IMR-90 (cell line): ENCODE results near the gene BAHD1. TPM values are rescaled to one million over a fixed set of nuclear protein-coding genes. Genes with fewer than 3 reads are reported as not detected.

ENCODE experiments used
- ATAC-seq: fragments of 200-7000 bp; cut with Tn5 transposase; 2 replicates; pipeline ENCODE4 v1.9.1; 2020; ENCODE audit warnings: low read depth, mild to moderate bottlenecking, moderate library complexity
- BruUV-seq: library from RNA; stranded (reverse); fragments of 400-500 nt; replicated peaks from 2 replicates; lab custom pipeline; 2021; lab: Mats Ljungman, UMichigan
- CTCF ChIA-PET: fragments of 300-600 bp; formaldehyde crosslinking; extraction: SDS; loops from one replicate; lab custom pipeline; 2021; ENCODE audit warnings: antibody characterized with exemption; lab: Yijun Ruan, JAX
- POLR2A ChIA-PET: fragments of 300-600 bp; sonication (Branson Sonifier 250); formaldehyde crosslinking; loops from one replicate; lab custom pipeline; 2022; ENCODE audit warnings: antibody characterized with exemption; ENCODE audit not compliant: unreplicated experiment; lab: Charles Lee
- DNase-seq: peaks from one replicate; pipeline ENCODE4 v3.0.0; 2013
- H2AFZ ChIP-seq: replicated peaks from 2 replicates; pipeline ENCODE3; 2013; ENCODE audit warnings: low read length, mild to moderate bottlenecking; ENCODE audit not compliant: poor library complexity
- H2AK5ac ChIP-seq: 2 replicates; pipeline ENCODE4 v1.6.1; 2013; ENCODE audit warnings: low read depth, low read length, inconsistent platforms
- H2AK9ac ChIP-seq: replicated peaks from 2 replicates; pipeline ENCODE3; 2013; ENCODE audit warnings: mild to moderate bottlenecking, low read depth, low read length, moderate library complexity; ENCODE audit not compliant: poor library complexity
- H2BK120ac ChIP-seq: 2 replicates; pipeline ENCODE4 v1.6.1; 2013; ENCODE audit warnings: low read depth, low read length, inconsistent platforms
- H2BK15ac ChIP-seq: 3 replicates; pipeline ENCODE4 v1.6.1; 2013; ENCODE audit warnings: low read depth, low read length, inconsistent platforms
- H2BK20ac ChIP-seq: 2 replicates; pipeline ENCODE4 v1.6.1; 2013; ENCODE audit warnings: low read depth, mild to moderate bottlenecking, inconsistent platforms, low read length, moderate library complexity
- H2BK5ac ChIP-seq: 2 replicates; pipeline ENCODE4 v1.6.1; 2013; ENCODE audit warnings: mild to moderate bottlenecking, low read depth, low read length, inconsistent platforms; ENCODE audit not compliant: poor library complexity, severe bottlenecking
- H3K14ac ChIP-seq: replicated peaks from 2 replicates; pipeline ENCODE4 v1.6.1; 2013; ENCODE audit warnings: low read depth, low read length, inconsistent platforms
- H3K18ac ChIP-seq: 2 replicates; pipeline ENCODE4 v1.6.1; 2013; ENCODE audit warnings: low read depth, low read length, control low read depth
- H3K23ac ChIP-seq: 2 replicates; pipeline ENCODE4 v1.6.1; 2013; ENCODE audit warnings: low read depth, low read length, inconsistent platforms
- H3K27ac ChIP-seq: 2 replicates; pipeline ENCODE4 v1.5.1; 2013; ENCODE audit warnings: mild to moderate bottlenecking, control low read depth, low read length; ENCODE audit not compliant: insufficient read depth
- H3K27me3 ChIP-seq: 2 replicates; pipeline ENCODE4 v1.6.1; 2013; ENCODE audit warnings: low read length; ENCODE audit not compliant: control insufficient read depth, insufficient read depth
- H3K36me3 ChIP-seq: 2 replicates; pipeline ENCODE4 v1.6.1; 2013; ENCODE audit warnings: low read length, mixed read lengths; ENCODE audit not compliant: control insufficient read depth, insufficient read depth
- H3K4ac ChIP-seq: 2 replicates; pipeline ENCODE4 v1.6.1; 2013; ENCODE audit warnings: low read depth, low read length, inconsistent platforms
- H3K4me1 ChIP-seq: 2 replicates; pipeline ENCODE4 v1.6.1; 2013; ENCODE audit warnings: low read length, mixed read lengths; ENCODE audit not compliant: control insufficient read depth, insufficient read depth
- H3K4me2 ChIP-seq: 2 replicates; pipeline ENCODE4 v1.6.1; 2013; ENCODE audit warnings: low read depth, mild to moderate bottlenecking, control low read depth, low read length, moderate library complexity
- H3K4me3 ChIP-seq: 2 replicates; pipeline ENCODE4 v1.5.1; 2013; ENCODE audit warnings: low read depth, mild to moderate bottlenecking, control low read depth, low read length, moderate library complexity; ENCODE audit not compliant: insufficient read depth
- H3K56ac ChIP-seq: 2 replicates; pipeline ENCODE4 v1.6.1; 2013; ENCODE audit warnings: low read length, inconsistent platforms; ENCODE audit not compliant: insufficient read depth; ENCODE audit errors: extremely low read depth
- H3K79me1 ChIP-seq, 2 experiments: 2 replicates each; pipeline ENCODE4 v1.6.1; 2013; ENCODE audit warnings: low read length in 2 of 2, inconsistent platforms in 1 of 2, low read depth in 1 of 2
- H3K9ac ChIP-seq: 2 replicates; pipeline ENCODE4 v1.6.1; 2013; ENCODE audit warnings: low read depth, low read length, control low read depth
- H3K9me1 ChIP-seq: 2 replicates; pipeline ENCODE4 v1.6.1; 2013; ENCODE audit warnings: low read length, inconsistent platforms; ENCODE audit not compliant: insufficient read depth
- H3K9me3 ChIP-seq: 2 replicates; pipeline ENCODE4 v1.6.1; 2013; ENCODE audit warnings: low read length; ENCODE audit not compliant: control insufficient read depth, insufficient read depth
- H4K20me1 ChIP-seq: 2 replicates; pipeline ENCODE4 v1.6.1; 2013; ENCODE audit warnings: low read length, inconsistent platforms; ENCODE audit not compliant: insufficient read depth
- H4K5ac ChIP-seq: 2 replicates; pipeline ENCODE4 v1.6.1; 2013; ENCODE audit warnings: mild to moderate bottlenecking, low read depth, low read length, control low read depth
- H4K8ac ChIP-seq, 2 experiments: 2 replicates each; pipeline ENCODE4 v1.6.1; 2013; ENCODE audit warnings: low read depth in 2 of 2, low read length in 2 of 2, control low read depth in 1 of 2, inconsistent platforms in 1 of 2
- H4K91ac ChIP-seq: 2 replicates; pipeline ENCODE4 v1.6.1; 2013; ENCODE audit warnings: low read depth, low read length, inconsistent platforms; ENCODE audit not compliant: insufficient read depth
- CTCF ChIP-seq: conservative IDR thresholded peaks from 2 replicates; pipeline ENCODE4 v1.5.1; 2012; ENCODE audit warnings: mild to moderate bottlenecking, low read depth, low read length, improper control_type of control experiment
- FOS ChIP-seq: fragments of 150-350 bp; IDR thresholded peaks from 2 replicates; pipeline ENCODE4 v1.6.1; 2016; ENCODE audit warnings: low read depth, low read length
- POLR2A ChIP-seq: IDR thresholded peaks from 2 replicates; pipeline ENCODE4 v1.6.1; 2012; ENCODE audit warnings: mild to moderate bottlenecking, low read depth, low read length
- WGBS, 2 experiments: methylation state at CpG; one replicate each; pipeline versions ENCODE4 v1.1.5 to v1.1.7; 2013; ENCODE audit warnings: missing lambda C conversion rate in 2 of 2; ENCODE audit not compliant: insufficient read length in 1 of 2; ENCODE audit errors: extremely low coverage in 2 of 2; 5-methylcytosine and 5-hydroxymethylcytosine counted together
- dilution Hi-C: fragments of 300-500 bp; cut with HindIII; formaldehyde crosslinking; loops from one replicate; pipeline ENCODE4 v1.14.3; 2018; ENCODE audit warnings: low sequenced_read_pairs; ENCODE audit not compliant: unreplicated experiment
- in situ Hi-C: fragments of 300-500 bp; cut with MboI; formaldehyde crosslinking; loops from 3 replicates; pipeline ENCODE4 v1.14.3; 2019; ENCODE audit warnings: low sequenced_read_pairs, inconsistent platforms, mixed read lengths
- intact Hi-C: fragments of 100-400 bp; cut with micrococcal nuclease; formaldehyde crosslinking; loops from 2 replicates; pipeline ENCODE4 v1.10.0; 2022
- polyA plus RNA-seq, 3 experiments: library from polyadenylated mRNA; depleted of rRNA; stranded (reverse); fragments of >200 nt; gene quantifications; 2 replicates each; pipeline ENCODE4 v1.2.3, GENCODE V29; 2012; ENCODE audit warnings: low replicate concordance in 1 of 3
- total RNA-seq: library from RNA; depleted of rRNA; stranded (reverse); fragments of >200 nt; gene quantifications from 2 replicates; pipeline ENCODE4 v1.2.3, GENCODE V29; 2012

BAHD1 gene
- total and polyA plus RNA-seq, 2 of the 4 experiments (the other 2 are of a cell fraction), result 3.0 to 8.7 TPM

GRCh38 chr15:40472171-40472727 is 31.5 kb downstream of the BAHD1 start:
- no peak overlapping the region for H2BK120ac ChIP-seq
- POLR2A ChIA-PET, result no interaction called here
- peaks cover 12% of the 10 kb centered on the region for H3K4me1 ChIP-seq
- TF ChIP-seq POLR2A (no peak), CTCF (no peak), FOS (no peak)
- no peak overlapping the region for H3K4ac ChIP-seq
- H3K9me3 ChIP-seq, result no peaks in the 10 kb centered on the region
- H2BK15ac ChIP-seq, result no peak overlapping the region
- in situ Hi-C loops (no loop called here), dilution Hi-C loops (no loop called here), intact Hi-C loops (no loop called here)
- H3K18ac ChIP-seq, result no peak overlapping the region
- DNase-seq, result no peak
- WGBS, 2 experiments, result 78% methylated on average over 3 of the region's 9 CpGs; no CpG with 5 or more reads in 1 of the 2 experiments
- peak overlapping the region; percentile 24; the same call in 1 of the 2 replicates for H3K23ac ChIP-seq
- no peak overlapping the region for H2BK5ac ChIP-seq
- no peak overlapping the region; the same call in 1 of the 2 replicates for H2AK5ac ChIP-seq
- peaks cover 13% of the 10 kb centered on the region for H3K27me3 ChIP-seq
- H2BK20ac ChIP-seq, result no peak overlapping the region
- H4K20me1 ChIP-seq, result no peaks in the 10 kb centered on the region
- no peak overlapping the region for H3K9ac ChIP-seq
- CTCF ChIA-PET, result no interaction called here
- no peak overlapping the region for H4K91ac ChIP-seq
- H2AK9ac ChIP-seq, result peak overlapping the region; percentile 66
- no TSS peak for BruUV-seq
- H3K14ac ChIP-seq, result peak overlapping the region; percentile 89
- peaks cover 5% of the 10 kb centered on the region; the same call in 1 of the 2 replicates for H3K36me3 ChIP-seq
- H3K9me1 ChIP-seq, result peaks cover 16% of the 10 kb centered on the region
- H3K56ac ChIP-seq, result no peak overlapping the region
- H4K8ac ChIP-seq, result 0 out of 4 replicates have a peak overlapping the region, but pooled peaks of 1 of the 2 experiments have one; percentile 71
- ATAC-seq, result no peak
- H2AFZ ChIP-seq, result peak overlapping the region; percentile 92
- H3K79me1 ChIP-seq, result peaks cover 6 to 18% of the 10 kb centered on the region in 2 experiments; a peak in 3 of 4 replicates
- no peak overlapping the region for H3K27ac ChIP-seq
- H4K5ac ChIP-seq, result no peak overlapping the region
- peak overlapping the region; percentile 61; the same call in 1 of the 2 replicates for H3K4me3 ChIP-seq
- peak overlapping the region; percentile 92; the same call in 1 of the 2 replicates for H3K4me2 ChIP-seq
